ENCODE data around the gene IFNLR1. TPM values are rescaled to one million over a fixed set of nuclear protein-coding genes. Genes with fewer than 3 reads are reported as not detected.

IFNLR1 gene
- total RNA-seq, 2 donors from 2014 or later, result 7.9 to 16.8 TPM

GRCh38 chr1:24123611-24124010 is 63.5 kb downstream of the IFNLR1 start:
- no peak for DNase-seq
- Histone ChIP-seq H3K36me3 (no peaks in the 10 kb centered on the region), H3K4me3 (no peak overlapping the region), H3K4me1 (peaks cover 8% of the 10 kb centered on the region), H3K9me3 (no peaks in the 10 kb centered on the region), H3K27me3 (no peaks in the 10 kb centered on the region), H3K9ac (ENCODE audit: low read depth in 2 of 2, low read length in 2 of 2) (no peak overlapping the region), H3K27ac (no peak overlapping the region)
- no peak for TF ChIP-seq CTCF (IDR thresholded peaks at IDR 0.05)
- intact Hi-C loops (cut with DNase I), result no loop called here

GRCh38 chr1:24122776-24123175 is 64.3 kb downstream of the IFNLR1 start:
- no peak for DNase-seq
- intact Hi-C loops (cut with DNase I), result no loop called here
- H3K9me3 ChIP-seq, result no peaks in the 10 kb centered on the region

GRCh38 chr1:24121406-24121805 is 65.7 kb downstream of the IFNLR1 start:
- Histone ChIP-seq H3K4me1 (peaks cover 9% of the 10 kb centered on the region), H3K4me3 (no peak overlapping the region), H3K9me3 (no peaks in the 10 kb centered on the region), H3K9ac (ENCODE audit: low read depth in 2 of 2, low read length in 2 of 2) (no peak overlapping the region), H3K27me3 (no peaks in the 10 kb centered on the region), H3K27ac (no peak overlapping the region), H3K36me3 (no peaks in the 10 kb centered on the region)
- TF ChIP-seq CTCF (IDR thresholded peaks at IDR 0.05), result no peak
- intact Hi-C loops (cut with DNase I), result no loop called here
- DNase-seq, result no peak

More at GRCh38 chr1:24122776-24123175, 64.3 kb downstream of the IFNLR1 start:
- H3K4me3 ChIP-seq, result no peak overlapping the region
- no peak overlapping the region for H3K9ac ChIP-seq (ENCODE audit: low read depth in 2 of 2, low read length in 2 of 2)
- no peaks in the 10 kb centered on the region for H3K36me3 ChIP-seq
- no peaks in the 10 kb centered on the region for H3K27me3 ChIP-seq
- peaks cover 9% of the 10 kb centered on the region for H3K4me1 ChIP-seq
- no peak overlapping the region for H3K27ac ChIP-seq
- no peak for TF ChIP-seq CTCF (IDR thresholded peaks at IDR 0.05)

GRCh38 chr1:24120965-24121364 is 66.1 kb downstream of the IFNLR1 start:
- TF ChIP-seq CTCF (IDR thresholded peaks at IDR 0.05), result no peak
- Histone ChIP-seq H3K27ac (peak overlapping the region; percentile 77), H3K9ac (ENCODE audit: low read depth in 2 of 2, low read length in 2 of 2) (peak overlapping the region; percentile 24 to 48), H3K4me1 (peaks cover 9% of the 10 kb centered on the region), H3K27me3 (no peaks in the 10 kb centered on the region), H3K4me3 (no peak overlapping the region), H3K9me3 (no peaks in the 10 kb centered on the region), H3K36me3 (no peaks in the 10 kb centered on the region)
- no peak for DNase-seq
- intact Hi-C loops (cut with DNase I), result no loop called here

GRCh38 chr1:24119859-24120756 is 67.0 kb downstream of the IFNLR1 start:
- Histone ChIP-seq H3K4me3 (no peak overlapping the region), H3K9me3 (no peaks in the 10 kb centered on the region), H3K9ac (ENCODE audit: low read depth in 2 of 2, low read length in 2 of 2) (peak overlapping the region; percentile 24 to 48), H3K36me3 (no peaks in the 10 kb centered on the region), H3K27ac (peak overlapping the region; percentile 77), H3K27me3 (no peaks in the 10 kb centered on the region), H3K4me1 (peaks cover 9% of the 10 kb centered on the region)
- DNase-seq, result peak; percentile 77
- no peak for TF ChIP-seq CTCF (IDR thresholded peaks at IDR 0.05)
- intact Hi-C loops (cut with DNase I), result no loop called here
